CD4-positive, CD25-positive, alpha-beta regulatory T cell (primary cell): Measurements from ENCODE around the gene CST11. TPM values are rescaled to one million over a fixed set of nuclear protein-coding genes. Genes with fewer than 3 reads are reported as not detected.
"Not testable (repeated sequence)": the region's sequence is repeated elsewhere in the genome, so short reads cannot be mapped to it uniquely, and the experiment has no call there.

Experiments used
- ATAC-seq, 2 donors: fragments of 150-1000 bp; cut with Tn5 transposase; one replicate each; pipeline ENCODE4 v1.10.0; 2021; ENCODE audit warnings: low read depth in 2 of 2, moderate number of reproducible peaks in 2 of 2, moderate library complexity in 1 of 2
- DNase-seq, 3 donors: peaks; one replicate each; pipeline versions ENCODE4 v3.0.0 to v3.0.0-alpha.2; 2012 to 2022; ENCODE audit warnings: mixed read lengths in 1 of 3
- H3K27ac ChIP-seq: one replicate; pipeline ENCODE4 v1.7.0; 2013; ENCODE audit warnings: mild to moderate bottlenecking, low read length; ENCODE audit not compliant: insufficient read depth, poor library complexity, severe bottlenecking
- H3K27me3 ChIP-seq: one replicate; pipeline ENCODE4 v1.7.0; 2013; ENCODE audit warnings: low read length; ENCODE audit not compliant: control insufficient read depth, insufficient read depth
- H3K36me3 ChIP-seq: one replicate; pipeline ENCODE4 v1.7.0; 2013; ENCODE audit warnings: mild to moderate bottlenecking, low read length, moderate library complexity; ENCODE audit not compliant: control insufficient read depth, insufficient read depth
- H3K4me1 ChIP-seq: 2 replicates; pipeline ENCODE4 v1.7.0; 2013; ENCODE audit warnings: mild to moderate bottlenecking, low read length; ENCODE audit not compliant: insufficient read depth, control insufficient read depth, poor library complexity, severe bottlenecking
- H3K4me3 ChIP-seq: one replicate; pipeline ENCODE4 v1.7.0; 2013; ENCODE audit warnings: low read depth, mild to moderate bottlenecking, low read length, moderate library complexity
- H3K9me3 ChIP-seq, 2 experiments: 1 replicate in 1 of 2; 2 replicates in 1 of 2; pipeline ENCODE4 v1.7.0; 2013; ENCODE audit warnings: low read length in 2 of 2, mild to moderate bottlenecking in 1 of 2, moderate library complexity in 1 of 2; ENCODE audit not compliant: control insufficient read depth in 2 of 2
- H3K27ac Mint-ChIP-seq, 3 donors: one replicate each; pipeline ENCODE4 v1.8.0; 2020 to 2022; ENCODE audit warnings: mild to moderate bottlenecking in 3 of 3, mixed read lengths in 3 of 3, moderate library complexity in 2 of 3
- H3K27me3 Mint-ChIP-seq: one replicate; pipeline ENCODE4 v1.8.0; 2022; ENCODE audit warnings: mild to moderate bottlenecking, mixed read lengths
- H3K36me3 Mint-ChIP-seq: one replicate; pipeline ENCODE4 v1.8.0; 2020; ENCODE audit warnings: mixed read lengths
- H3K4me1 Mint-ChIP-seq, 4 donors: one replicate each; pipeline ENCODE4 v1.8.0; 2020 to 2022; ENCODE audit warnings: mixed read lengths in 4 of 4, mild to moderate bottlenecking in 1 of 4
- H3K4me3 Mint-ChIP-seq, 4 donors: one replicate each; pipeline ENCODE4 v1.8.0; 2020 to 2022; ENCODE audit warnings: mild to moderate bottlenecking in 4 of 4, mixed read lengths in 4 of 4, moderate library complexity in 3 of 4
- H3K9me3 Mint-ChIP-seq, 7 donors: one replicate each; pipeline ENCODE4 v1.8.0; 2020 to 2022; ENCODE audit warnings: mixed read lengths in 7 of 7, mild to moderate bottlenecking in 3 of 7, moderate library complexity in 2 of 7
- polyA plus RNA-seq, 4 donors: library from polyadenylated mRNA; unstranded; fragments of 300-500 nt; fragmentation: Illumina TruSeq; gene quantifications; one replicate each; pipeline ENCODE4 v1.2.3, GENCODE V29; 2021
- total RNA-seq: library from RNA; stranded (reverse); gene quantifications from one replicate; pipeline ENCODE4 v1.2.3, GENCODE V29; 2022

CST11 gene
- total and polyA plus RNA-seq, 5 donors from 2014 or later: not detected

GRCh38 chr20:23466961-23467360 lies 14.3 kb upstream of the CST11 start:
- not testable (repeated sequence) for DNase-seq, H3K4me1 ChIP-seq, H3K36me3 Mint-ChIP-seq, H3K27me3 Mint-ChIP-seq, H3K27me3 ChIP-seq, H3K4me1 Mint-ChIP-seq, H3K4me3 ChIP-seq, ATAC-seq, H3K27ac ChIP-seq, H3K27ac Mint-ChIP-seq, H3K4me3 Mint-ChIP-seq, H3K36me3 ChIP-seq
- H3K9me3 Mint-ChIP-seq: peaks cover 0 to 19% (median 6%) of the 10 kb centered on the region in 7 donors
- H3K9me3 ChIP-seq: peaks cover 8 to 11% of the 10 kb centered on the region in 2 experiments

DNA sequence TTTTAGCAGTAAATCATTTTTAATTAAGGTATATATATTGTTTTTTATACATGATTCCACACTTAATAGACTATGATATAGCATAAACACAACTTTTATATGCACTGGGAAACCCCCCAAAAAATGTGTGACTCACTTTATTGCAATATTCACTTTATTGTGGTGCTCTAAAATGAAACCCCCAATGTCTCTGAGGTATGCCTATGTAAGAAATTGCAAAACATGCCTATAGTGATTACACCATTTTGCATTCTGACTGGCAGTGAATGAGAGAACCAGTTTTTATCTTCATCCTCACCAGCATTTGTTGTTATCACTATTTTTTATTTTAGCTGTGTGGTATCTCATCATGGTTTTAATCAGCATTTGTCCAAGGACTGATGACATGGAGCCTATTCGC lies 8.5 kb upstream of the CST11 start:
- Mint-ChIP-seq H3K4me1 (peaks cover 0 to 11% (median 6%) of the 10 kb centered on the region in 4 donors), H3K9me3 (peaks cover 0 to 6% (median 2%) of the 10 kb centered on the region in 7 donors), H3K36me3 (no peaks in the 10 kb centered on the region), H3K27me3 (peaks cover 15% of the 10 kb centered on the region), H3K4me3 (no peak overlapping the region), H3K27ac (no peak overlapping the region)
- Histone ChIP-seq H3K27me3 (peaks cover 2% of the 10 kb centered on the region), H3K4me1 (peaks cover 5% of the 10 kb centered on the region), H3K9me3 (no peaks in the 10 kb centered on the region), H3K36me3 (no peaks in the 10 kb centered on the region), H3K4me3 (no peak overlapping the region), H3K27ac (no peak overlapping the region)
- no peak for DNase-seq
- ATAC-seq: no peak

DNA sequence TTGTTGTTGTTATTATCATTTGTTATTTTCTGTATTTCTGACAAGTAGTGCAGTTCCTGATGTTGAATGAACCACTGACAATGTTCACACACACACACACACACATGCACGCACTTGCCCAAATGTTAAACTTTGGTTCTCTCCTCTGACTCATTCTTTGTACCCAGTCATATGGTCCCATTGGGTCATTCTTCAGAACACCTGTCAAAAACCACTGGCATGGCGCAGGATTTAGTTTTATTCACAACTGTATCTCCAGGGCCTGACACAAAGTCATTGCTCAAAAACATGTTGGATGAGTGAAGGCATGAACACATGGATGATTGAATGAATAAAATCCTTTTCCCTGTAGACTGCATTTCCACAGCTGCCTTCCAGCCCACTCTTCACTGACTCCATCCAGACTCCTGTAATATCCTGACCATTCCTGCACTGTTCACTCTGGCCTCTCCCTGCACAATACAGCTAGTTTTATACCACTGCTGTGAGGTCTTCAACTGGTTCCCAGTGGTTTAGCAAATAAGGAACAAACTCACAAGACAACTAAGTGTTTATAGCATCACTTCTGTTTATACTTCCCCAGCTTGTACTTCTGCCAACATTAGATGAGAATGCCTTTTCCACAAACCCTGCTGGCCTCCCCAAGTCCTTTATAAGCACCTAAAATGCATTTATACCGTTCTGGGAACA lies 6.9 kb upstream of the CST11 start:
- H3K4me3 ChIP-seq: no peak overlapping the region
- DNase-seq (no peak), ATAC-seq (no peak)
- H3K4me3 Mint-ChIP-seq: no peak overlapping the region
- H3K4me1 ChIP-seq: peaks cover 5% of the 10 kb centered on the region
- peaks cover 0 to 5% (median 1%) of the 10 kb centered on the region in 7 donors for H3K9me3 Mint-ChIP-seq
- no peaks in the 10 kb centered on the region for H3K9me3 ChIP-seq
- H3K36me3 Mint-ChIP-seq: no peaks in the 10 kb centered on the region
- no peak overlapping the region for H3K27ac Mint-ChIP-seq
- H3K27me3 Mint-ChIP-seq: peaks cover 15% of the 10 kb centered on the region
- peaks cover 2% of the 10 kb centered on the region for H3K27me3 ChIP-seq
- peaks cover 0 to 17% (median 7%) of the 10 kb centered on the region in 4 donors for H3K4me1 Mint-ChIP-seq
- no peaks in the 10 kb centered on the region for H3K36me3 ChIP-seq
- H3K27ac ChIP-seq: no peak overlapping the region

DNA sequence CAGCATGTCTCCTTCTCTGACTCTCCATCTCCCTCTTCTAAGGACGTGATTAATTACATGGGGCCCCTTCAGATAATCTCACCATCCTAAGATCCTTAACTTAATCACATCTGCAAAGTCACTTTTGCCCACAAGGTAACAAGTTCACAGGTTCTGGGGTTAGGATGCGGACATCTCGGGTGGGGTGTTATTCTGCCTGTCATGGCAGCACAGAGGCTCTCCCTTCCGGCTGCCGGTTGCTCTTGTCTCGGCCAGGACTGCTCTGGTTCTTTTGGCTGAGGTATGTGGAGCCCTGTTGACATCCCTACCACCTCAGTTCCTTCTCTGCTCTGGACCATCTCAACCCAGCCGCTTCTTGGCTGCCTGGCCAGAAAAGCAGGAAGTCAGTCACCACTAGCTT lies 4.2 kb upstream of the CST11 start:
- Mint-ChIP-seq H3K4me1 (peaks cover 0 to 17% (median 7%) of the 10 kb centered on the region in 4 donors), H3K9me3 (peaks cover 0 to under 1% (median 0%) of the 10 kb centered on the region in 7 donors), H3K27me3 (peaks cover 14% of the 10 kb centered on the region), H3K4me3 (peak overlapping the region in 1 of 4 donors; percentile 9), H3K36me3 (no peaks in the 10 kb centered on the region), H3K27ac (peak overlapping the region; percentile 45 to 72 (median 62))
- Histone ChIP-seq H3K9me3 (no peaks in the 10 kb centered on the region), H3K4me1 (peaks cover 5% of the 10 kb centered on the region), H3K27ac (no peak overlapping the region), H3K36me3 (no peaks in the 10 kb centered on the region), H3K27me3 (peaks cover 2% of the 10 kb centered on the region), H3K4me3 (no peak overlapping the region)
- DNase-seq (no peak), ATAC-seq (no peak)

- peak in 1 of 3 donors; percentile 39 for DNase-seq
- H3K36me3 Mint-ChIP-seq: no peaks in the 10 kb centered on the region
- H3K27ac ChIP-seq: no peak overlapping the region
- H3K27ac Mint-ChIP-seq: peak overlapping the region; percentile 17 to 62 (median 45)
- H3K27me3 Mint-ChIP-seq: peaks cover 10% of the 10 kb centered on the region
- H3K4me1 Mint-ChIP-seq: peaks cover 0 to 17% (median 7%) of the 10 kb centered on the region in 4 donors
- peaks cover 2% of the 10 kb centered on the region for H3K27me3 ChIP-seq
- no peaks in the 10 kb centered on the region for H3K9me3 ChIP-seq
- peaks cover 5% of the 10 kb centered on the region for H3K4me1 ChIP-seq
- peak; percentile 43 to 73 for ATAC-seq
- H3K4me3 Mint-ChIP-seq: peak overlapping the region in 1 of 4 donors; percentile 31
- H3K4me3 ChIP-seq: peak overlapping the region; percentile 32
- H3K36me3 ChIP-seq: no peaks in the 10 kb centered on the region
- H3K9me3 Mint-ChIP-seq: no peaks in the 10 kb centered on the region
Measured at GRCh38 chr20:23456409-23456808, 3.7 kb upstream of the CST11 start.

- H3K9me3 Mint-ChIP-seq: no peaks in the 10 kb centered on the region
- H3K4me3 Mint-ChIP-seq: no peak overlapping the region
- ATAC-seq (no peak), DNase-seq (peak in 1 of 3 donors; percentile 3)
- H3K27ac Mint-ChIP-seq: peak overlapping the region in 1 of 3 donors; percentile 45
- H3K36me3 ChIP-seq: no peaks in the 10 kb centered on the region
- H3K36me3 Mint-ChIP-seq: no peaks in the 10 kb centered on the region
- peaks cover 5% of the 10 kb centered on the region for H3K4me1 ChIP-seq
- peaks cover 0 to 17% (median 7%) of the 10 kb centered on the region in 4 donors for H3K4me1 Mint-ChIP-seq
- H3K27me3 ChIP-seq: peaks cover 2% of the 10 kb centered on the region
- no peak overlapping the region for H3K27ac ChIP-seq
- H3K27me3 Mint-ChIP-seq: peaks cover 10% of the 10 kb centered on the region
- H3K4me3 ChIP-seq: no peak overlapping the region
- H3K9me3 ChIP-seq: no peaks in the 10 kb centered on the region
Measured at GRCh38 chr20:23455639-23456038, 3.0 kb upstream of the CST11 start.

GRCh38 chr20:23454816-23455215 lies 2.1 kb upstream of the CST11 start:
- Histone ChIP-seq H3K36me3 (no peaks in the 10 kb centered on the region), H3K4me3 (no peak overlapping the region), H3K9me3 (no peaks in the 10 kb centered on the region), H3K4me1 (peaks cover 5% of the 10 kb centered on the region), H3K27ac (no peak overlapping the region), H3K27me3 (no peaks in the 10 kb centered on the region)
- no peak for ATAC-seq
- H3K27ac Mint-ChIP-seq: no peak overlapping the region
- H3K36me3 Mint-ChIP-seq: no peaks in the 10 kb centered on the region
- no peak overlapping the region for H3K4me3 Mint-ChIP-seq
- H3K9me3 Mint-ChIP-seq: no peaks in the 10 kb centered on the region
- H3K4me1 Mint-ChIP-seq: peaks cover 0 to 17% (median 7%) of the 10 kb centered on the region in 4 donors
- H3K27me3 Mint-ChIP-seq: peaks cover 10% of the 10 kb centered on the region
- no peak for DNase-seq
